AG09309 (cell line): ENCODE measurements around the gene AGPAT4.
"Not testable (repeated sequence)": the region's sequence is repeated elsewhere in the genome, so short reads cannot be mapped to it uniquely, and the experiment has no call there.

ENCODE experiments used
- DNase-seq: peaks from one replicate; pipeline ENCODE4 v3.0.0-alpha.2; 2010; ENCODE audit warnings: low read depth
- H3K4me3 ChIP-seq: 2 replicates; pipeline ENCODE4 v1.5.1; 2011; ENCODE audit warnings: mild to moderate bottlenecking, low read depth, low read length, moderate library complexity; ENCODE audit not compliant: control insufficient read depth
- TF ChIP-seq, protein P1 (sequence below): IDR thresholded peaks from 2 replicates; pipeline ENCODE4 v1.5.1; 2011; ENCODE audit warnings: mild to moderate bottlenecking, low read depth, low read length, inconsistent platforms; ENCODE audit not compliant: insufficient read depth, control insufficient read depth; ENCODE audit errors: missing control alignments

AGPAT4 gene

DNA sequence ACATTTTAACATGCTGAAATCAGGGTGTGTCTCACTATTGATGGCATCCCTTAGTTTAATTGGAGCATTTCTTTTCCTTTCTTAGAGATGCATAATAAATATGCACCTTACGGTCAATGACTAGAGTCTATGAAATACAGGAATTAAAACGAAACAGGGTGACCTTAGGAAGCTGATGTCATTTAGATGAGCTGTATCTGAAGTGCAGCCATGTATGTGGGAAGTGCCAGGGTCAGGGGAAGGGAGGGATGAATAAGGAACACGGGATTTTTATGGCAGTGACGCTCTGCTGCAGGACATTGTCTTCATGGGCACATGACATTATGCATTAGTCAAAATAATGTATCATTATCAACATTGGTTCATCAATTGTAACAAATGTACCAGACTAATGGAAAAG, 84.0 kb downstream of the AGPAT4 start:
- no peak for DNase-seq
- no peak overlapping the region for H3K4me3 ChIP-seq
- TF ChIP-seq, protein P1, sequence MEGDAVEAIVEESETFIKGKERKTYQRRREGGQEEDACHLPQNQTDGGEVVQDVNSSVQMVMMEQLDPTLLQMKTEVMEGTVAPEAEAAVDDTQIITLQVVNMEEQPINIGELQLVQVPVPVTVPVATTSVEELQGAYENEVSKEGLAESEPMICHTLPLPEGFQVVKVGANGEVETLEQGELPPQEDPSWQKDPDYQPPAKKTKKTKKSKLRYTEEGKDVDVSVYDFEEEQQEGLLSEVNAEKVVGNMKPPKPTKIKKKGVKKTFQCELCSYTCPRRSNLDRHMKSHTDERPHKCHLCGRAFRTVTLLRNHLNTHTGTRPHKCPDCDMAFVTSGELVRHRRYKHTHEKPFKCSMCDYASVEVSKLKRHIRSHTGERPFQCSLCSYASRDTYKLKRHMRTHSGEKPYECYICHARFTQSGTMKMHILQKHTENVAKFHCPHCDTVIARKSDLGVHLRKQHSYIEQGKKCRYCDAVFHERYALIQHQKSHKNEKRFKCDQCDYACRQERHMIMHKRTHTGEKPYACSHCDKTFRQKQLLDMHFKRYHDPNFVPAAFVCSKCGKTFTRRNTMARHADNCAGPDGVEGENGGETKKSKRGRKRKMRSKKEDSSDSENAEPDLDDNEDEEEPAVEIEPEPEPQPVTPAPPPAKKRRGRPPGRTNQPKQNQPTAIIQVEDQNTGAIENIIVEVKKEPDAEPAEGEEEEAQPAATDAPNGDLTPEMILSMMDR = no peak

DNA sequence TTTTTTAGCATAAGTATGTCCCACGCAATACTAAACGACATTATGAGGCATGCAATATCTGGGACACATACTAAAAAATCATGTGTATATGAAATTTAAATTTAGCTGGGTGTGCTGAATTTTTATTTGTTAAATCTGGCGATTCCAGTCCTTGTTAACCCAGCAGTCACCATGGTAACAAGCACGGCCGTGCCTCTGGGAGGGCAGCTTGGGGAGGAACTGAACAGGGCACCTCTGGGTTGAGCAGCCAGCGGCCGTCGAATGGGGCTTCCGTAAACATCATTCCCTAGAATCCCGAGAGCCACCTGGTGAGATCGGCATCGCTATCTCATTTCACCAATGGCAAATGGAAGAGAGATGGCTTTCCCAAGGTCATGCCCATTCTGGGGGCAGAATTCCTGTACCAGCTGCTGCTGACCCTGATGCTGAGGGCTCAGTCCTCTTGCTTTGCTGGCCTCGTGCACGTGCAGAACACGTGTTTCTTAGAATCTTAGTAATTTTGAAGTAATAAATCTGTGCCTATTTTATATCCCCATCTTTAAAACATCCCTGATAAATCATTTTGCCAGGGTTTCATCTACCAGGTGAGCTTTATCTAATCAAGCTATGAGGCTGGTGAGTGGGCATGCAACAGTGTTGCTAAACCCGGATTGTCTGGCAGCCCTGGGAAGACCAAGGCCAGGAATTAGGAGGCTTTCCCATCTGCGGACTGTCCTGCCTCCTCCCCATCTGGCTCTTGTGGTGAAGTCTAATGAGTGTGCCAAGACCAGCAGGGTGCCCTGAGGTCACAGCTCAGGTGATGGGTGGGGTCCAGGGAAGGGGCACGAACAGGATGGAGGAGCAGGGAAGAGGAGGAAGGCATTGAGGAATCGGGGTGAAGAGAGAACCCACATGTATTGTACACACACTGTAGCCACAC, 85.1 kb downstream of the AGPAT4 start:
- TF ChIP-seq, protein P1 = no peak
- DNase-seq = no peak
- H3K4me3 ChIP-seq = no peak overlapping the region

DNA sequence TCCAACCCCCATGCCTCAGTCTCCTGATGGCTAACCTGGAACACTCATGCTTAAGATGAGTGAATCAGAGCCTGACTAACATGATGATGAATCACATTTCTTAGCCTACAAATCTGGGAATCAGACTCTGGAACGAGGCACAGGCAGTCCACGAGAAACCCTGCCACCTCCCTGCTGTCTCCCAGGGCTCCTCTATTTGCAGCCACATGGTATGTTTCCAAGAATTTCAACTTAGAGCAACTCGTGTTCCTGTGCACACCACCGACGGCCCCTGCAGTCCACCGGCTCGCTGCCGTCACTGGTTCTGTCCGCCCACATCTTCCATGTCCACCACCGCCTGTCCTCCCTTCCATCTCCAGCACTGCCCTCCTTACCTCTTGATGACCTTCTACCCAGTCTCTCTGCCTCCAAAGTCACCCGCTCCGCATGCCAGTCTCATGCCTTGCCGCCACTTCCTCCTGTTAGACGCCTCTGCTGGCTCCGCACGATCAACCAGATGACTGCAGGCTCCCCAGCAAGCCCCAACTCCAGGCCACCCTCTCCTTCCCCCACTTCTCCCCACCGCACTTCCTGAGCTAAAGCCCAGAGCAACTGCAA, 87.6 kb downstream of the AGPAT4 start:
- TF ChIP-seq, protein P1 = no peak
- peak; percentile 78 for DNase-seq
- H3K4me3 ChIP-seq = peak overlapping the region; percentile 10

DNA sequence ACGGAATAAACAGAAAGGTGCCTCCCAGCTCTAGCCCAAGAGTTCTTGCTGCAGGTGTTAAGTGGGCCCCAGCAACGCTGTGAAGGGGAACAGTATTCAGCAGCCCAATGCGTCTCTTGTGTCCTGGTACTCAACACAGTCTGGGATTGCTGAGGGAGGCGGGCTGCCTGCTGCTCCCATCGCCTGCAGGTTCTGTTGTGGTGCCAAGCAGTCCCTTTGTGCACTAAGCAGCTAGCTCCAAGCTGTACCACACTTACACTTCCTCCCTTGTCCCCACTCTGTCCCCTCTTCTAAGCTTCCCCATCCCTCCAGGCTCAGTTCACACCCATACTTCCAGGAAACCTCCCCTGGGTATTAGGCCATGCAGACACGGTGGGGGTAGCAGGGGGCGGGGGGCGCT, 92.7 kb downstream of the AGPAT4 start:
- no peak overlapping the region for H3K4me3 ChIP-seq
- TF ChIP-seq, protein P1 = no peak
- no peak for DNase-seq

DNA sequence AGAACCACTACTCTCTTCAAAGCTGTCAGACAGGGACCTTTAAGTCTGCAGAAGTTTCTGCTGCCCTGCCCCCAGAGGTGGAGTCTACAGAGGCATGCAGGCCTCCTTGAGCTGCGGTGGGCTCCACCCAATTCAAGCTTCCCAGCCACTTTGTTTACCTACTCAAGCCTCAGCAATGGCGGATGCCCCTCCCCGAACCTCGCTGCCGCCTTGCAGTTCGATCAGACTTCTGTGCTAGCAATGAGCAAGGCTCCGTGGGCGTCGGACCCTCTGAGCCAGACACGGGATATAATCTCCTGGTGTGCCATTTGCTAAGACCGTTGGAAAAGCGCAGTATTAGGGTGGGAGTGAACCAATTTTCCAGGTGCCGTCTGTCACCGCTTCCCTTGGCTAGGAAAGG, 95.7 kb downstream of the AGPAT4 start:
- not testable (repeated sequence) for H3K4me3 ChIP-seq, DNase-seq

DNA sequence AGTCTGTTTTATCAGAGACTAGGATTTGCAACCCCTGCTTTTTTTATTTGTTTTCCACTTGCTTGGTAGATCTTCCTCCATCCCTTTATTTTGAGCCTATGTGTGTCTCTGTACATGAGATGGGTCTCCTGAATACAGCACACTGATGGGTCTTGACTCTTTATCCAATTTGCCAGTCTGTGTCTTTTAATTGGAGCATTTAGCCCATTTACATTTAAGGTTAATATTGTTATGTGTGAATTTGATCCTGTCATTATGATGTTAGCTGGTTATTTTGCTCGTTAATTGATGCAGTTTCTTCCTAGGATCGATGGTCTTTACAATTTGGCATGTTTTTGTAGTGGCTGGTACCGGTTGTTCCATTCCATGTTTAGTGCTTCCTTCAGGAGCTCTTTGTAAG, 97.4 kb downstream of the AGPAT4 start:
- DNase-seq, H3K4me3 ChIP-seq: not testable (repeated sequence)

DNA sequence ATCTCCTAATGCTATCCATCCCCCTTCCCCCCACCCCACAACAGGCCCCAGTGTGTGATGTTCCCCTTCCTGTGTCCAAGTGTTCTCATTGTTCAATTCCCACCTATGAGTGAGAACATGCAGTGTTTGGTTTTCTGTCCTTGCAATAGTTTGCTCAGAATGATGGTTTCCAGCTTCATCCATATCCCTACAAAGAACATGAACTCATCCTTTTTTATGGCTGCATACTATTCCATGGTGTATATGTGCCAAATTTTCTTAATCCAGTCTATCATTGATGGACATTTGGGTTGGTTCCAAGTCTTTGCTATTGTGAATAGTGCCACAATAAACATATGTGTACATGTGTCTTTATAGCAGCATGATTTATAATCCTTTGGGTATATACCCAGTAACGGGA, 101.1 kb downstream of the AGPAT4 start:
- DNase-seq, H3K4me3 ChIP-seq: not testable (repeated sequence)

DNA sequence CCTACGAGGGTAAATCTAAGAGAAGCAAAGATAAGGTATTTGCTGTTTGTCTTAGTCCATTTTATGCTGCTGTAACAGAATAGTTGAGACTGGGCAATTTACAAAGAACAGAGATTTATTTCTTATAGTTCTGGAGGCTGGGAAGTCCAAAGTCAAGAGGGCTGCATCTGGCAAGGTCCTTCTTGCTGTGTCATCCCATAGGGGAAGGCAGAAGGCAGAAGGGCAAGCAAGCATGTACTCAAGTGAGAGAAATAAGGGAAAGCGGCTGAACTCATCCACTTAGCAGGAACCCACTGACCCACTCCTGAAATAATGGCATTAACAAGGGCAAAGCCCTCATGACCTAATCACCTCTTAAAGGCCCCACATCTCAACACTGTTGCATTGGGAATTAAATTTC, 102.7 kb downstream of the AGPAT4 start:
- DNase-seq = no peak
- TF ChIP-seq, protein P1 = no peak
- H3K4me3 ChIP-seq = no peak overlapping the region
